GM19468 (cell line): ENCODE measurements around the gene PSME1.

Experiments used
- ATAC-seq: cut with Tn5 transposase; IDR thresholded peaks from one replicate; pipeline ENCODE4 v1.9.1; 2021; ENCODE audit warnings: mild to moderate bottlenecking, moderate library complexity, moderate number of reproducible peaks; ENCODE audit not compliant: unreplicated experiment; ENCODE audit errors: extremely low read depth

The PSME1 gene

DNA sequence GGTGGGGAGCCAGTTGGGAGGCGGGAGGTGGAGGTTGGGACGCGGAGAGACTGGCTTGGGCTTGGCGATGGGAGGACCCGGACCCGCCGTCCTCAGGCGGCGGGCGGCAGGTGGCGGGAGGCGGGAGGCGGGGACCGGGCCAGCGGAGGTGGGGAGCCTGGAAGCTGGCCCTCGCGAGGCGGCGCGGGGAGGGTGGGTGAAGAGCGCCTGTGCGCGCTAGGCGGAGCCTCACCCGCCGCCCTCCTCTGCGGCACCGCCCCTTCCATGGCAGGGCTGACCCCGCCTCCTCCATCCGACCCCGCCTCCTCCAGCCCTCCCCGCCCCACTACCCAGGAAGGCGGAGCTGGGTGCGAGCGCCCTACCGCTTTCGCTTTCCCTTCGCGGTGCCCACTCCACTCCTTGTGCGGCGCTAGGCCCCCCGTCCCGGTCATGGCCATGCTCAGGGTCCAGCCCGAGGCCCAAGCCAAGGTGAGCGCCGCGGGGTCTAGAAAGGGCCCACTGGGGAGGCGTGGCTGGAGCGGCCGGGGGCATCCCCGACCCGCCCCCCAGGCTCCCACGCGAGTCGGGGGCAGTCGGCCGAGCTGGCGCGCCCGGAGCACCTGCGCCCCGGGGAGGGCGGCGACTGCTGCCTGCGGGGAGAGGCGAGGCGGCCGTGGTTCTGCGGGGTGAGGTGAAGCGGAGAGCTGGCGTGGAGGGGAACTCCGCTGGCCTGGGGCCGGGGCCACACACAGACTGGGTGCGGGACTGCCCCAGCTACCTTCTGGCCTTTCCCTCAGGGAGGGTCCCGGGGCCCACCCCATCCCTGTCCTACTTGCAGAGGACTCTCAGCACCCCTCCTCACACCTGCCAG is at the start of gene PSME1:
Gene PSME1 (plus strand): TSS at position 361 of the 850 bp plus-strand sequence. CDS start 69 bp downstream, at position 430.
- ATAC-seq: peak; percentile 70

GRCh38 chr14:24087004-24087403 is 49.0 kb upstream of the PSME1 start:
- ATAC-seq: no peak

DNA sequence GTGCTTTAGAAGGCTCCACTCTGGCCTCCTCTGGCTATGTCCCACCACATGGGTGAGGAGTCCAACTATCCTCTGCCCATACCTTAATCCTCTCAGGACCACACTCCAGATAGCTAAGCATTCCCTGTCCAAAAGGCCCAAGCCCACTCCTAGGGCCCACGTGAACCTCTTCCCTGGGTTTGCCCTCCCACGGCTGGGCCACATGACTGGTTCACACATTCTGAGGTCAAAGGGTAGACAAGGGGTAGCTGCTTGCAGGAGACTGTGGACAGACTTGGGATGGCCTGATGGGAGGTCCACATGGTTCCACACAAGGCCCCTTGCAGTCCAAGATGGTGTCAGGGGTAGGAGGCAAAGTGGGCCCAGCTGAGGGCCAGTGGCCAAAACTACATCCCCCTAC is 47.9 kb upstream of the PSME1 start:
- no peak for ATAC-seq

- no peak for ATAC-seq
Observed at GRCh38 chr14:24089890-24090289, 46.1 kb upstream of the PSME1 start.

- ATAC-seq: no peak
Observed at GRCh38 chr14:24092110-24092504, 43.9 kb upstream of the PSME1 start.

- ATAC-seq: no peak
Observed at GRCh38 chr14:24092505-24093206, 43.3 kb upstream of the PSME1 start.

GRCh38 chr14:24093207-24093900 is 42.6 kb upstream of the PSME1 start:
- ATAC-seq: no peak

GRCh38 chr14:24093901-24094840 is 41.8 kb upstream of the PSME1 start, which contains the start of gene PCK2:
PCK2 (plus strand) TSS chr14:24094311; CDS start chr14:24094406, 95 bp downstream.
- ATAC-seq: no peak

- ATAC-seq: no peak
Observed at GRCh38 chr14:24094841-24095270, 41.1 kb upstream of the PSME1 start.

DNA sequence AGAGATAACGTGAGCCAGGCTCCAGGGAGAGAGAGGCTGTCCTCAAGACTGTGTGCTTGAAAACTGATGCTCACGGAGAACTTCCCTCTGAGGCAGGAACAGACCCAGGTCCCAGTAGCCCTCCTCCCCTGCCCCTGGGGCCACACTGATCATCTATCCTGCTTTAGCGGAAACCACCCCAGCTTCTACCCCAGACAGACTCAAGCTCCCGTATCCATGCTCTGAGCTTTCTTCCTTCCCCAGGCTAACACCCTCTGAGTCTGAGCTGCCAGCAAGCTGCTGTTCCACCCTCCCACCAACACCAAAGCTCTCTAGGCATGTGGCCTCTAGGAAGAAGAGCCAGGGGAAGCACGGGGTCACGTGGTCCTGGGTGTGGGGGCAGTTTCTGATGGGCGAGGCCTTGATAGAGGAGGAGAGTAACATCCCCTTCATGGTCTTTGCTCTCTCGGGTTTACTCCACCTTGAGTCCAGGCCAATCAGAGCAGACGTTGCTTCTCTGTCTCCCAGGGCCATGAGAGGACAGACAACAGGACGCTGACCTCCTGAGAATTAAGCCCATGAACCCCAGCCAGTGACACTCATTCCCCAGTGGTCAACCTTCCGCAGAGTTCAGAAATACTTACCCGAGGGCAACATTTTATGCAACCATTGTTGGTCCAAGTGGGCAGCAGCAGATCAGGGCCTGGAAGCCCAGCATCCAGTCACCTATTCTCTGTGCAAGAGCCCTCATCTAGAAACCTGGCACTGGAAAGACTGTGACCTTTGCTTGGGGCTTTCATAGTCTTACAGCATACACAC is 40.5 kb upstream of the PSME1 start:
- peak; percentile 30 for ATAC-seq

DNA sequence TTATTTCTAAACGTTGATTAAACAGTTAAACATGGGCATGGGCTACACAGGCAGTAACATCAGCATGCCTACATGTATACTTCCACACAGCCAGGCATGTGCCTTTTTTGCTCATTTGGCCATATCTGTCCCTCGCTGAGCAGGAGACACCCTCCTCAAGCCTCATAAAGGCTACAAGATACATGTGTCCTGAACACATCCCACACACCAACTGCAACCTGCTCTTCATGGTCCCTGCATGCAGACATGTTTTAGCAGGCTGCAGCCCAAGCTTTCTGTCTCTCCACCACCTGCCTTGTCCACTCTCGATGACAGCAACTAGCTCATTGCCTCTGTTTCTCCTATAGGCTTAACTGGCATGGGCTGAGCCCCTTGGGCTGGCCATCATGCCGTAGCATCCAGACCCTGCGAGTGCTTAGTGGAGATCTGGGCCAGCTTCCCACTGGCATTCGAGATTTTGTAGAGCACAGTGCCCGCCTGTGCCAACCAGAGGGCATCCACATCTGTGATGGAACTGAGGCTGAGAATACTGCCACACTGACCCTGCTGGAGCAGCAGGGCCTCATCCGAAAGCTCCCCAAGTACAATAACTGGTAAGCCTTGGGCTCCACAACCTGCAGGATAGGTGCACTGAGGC is 39.3 kb upstream of the PSME1 start:
- ATAC-seq: no peak

- no peak for ATAC-seq
Observed at GRCh38 chr14:24098229-24098926, 37.6 kb upstream of the PSME1 start.

- ATAC-seq: no peak
Observed at GRCh38 chr14:24098927-24099813, 36.8 kb upstream of the PSME1 start.

- ATAC-seq: no peak
Observed at GRCh38 chr14:24100197-24100981, 35.6 kb upstream of the PSME1 start.

DNA sequence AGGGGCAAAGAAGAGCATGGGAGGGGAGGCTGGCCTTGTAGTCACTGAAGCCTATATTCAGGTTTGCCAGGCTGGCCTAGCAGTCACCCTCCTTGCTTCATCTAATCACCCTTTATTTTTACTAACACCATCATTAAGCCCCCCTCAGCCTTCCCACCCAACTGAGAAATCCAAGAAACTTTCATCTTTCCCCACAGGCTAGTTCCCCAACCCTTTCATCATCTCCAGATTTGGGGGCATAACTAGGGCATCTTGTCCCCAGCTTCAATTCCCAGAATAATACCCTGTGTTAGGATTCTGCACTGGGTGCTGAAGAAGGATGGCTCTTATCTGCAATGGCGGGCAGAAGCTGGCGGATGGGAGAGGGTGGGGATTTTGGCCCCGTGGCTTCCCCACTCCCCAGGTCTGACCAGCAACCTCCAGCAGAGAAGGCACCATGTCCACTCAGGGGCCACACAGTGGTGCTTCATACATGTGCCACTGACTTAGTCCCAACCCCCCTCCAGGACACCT is 35.0 kb upstream of the PSME1 start:
- no peak for ATAC-seq
